Stimulated activated CD4-positive, alpha-beta T cell treated with anti-CD3 and anti-CD28 coated beads, Interleukin-1b, Interleukin-23, amount 100 ng/mL, for 24 hours (primary cell): ENCODE measurements around the gene DNM3.
A peak's percentile ranks its signal among the peaks of the same experiment; 100 is the strongest.

ENCODE experiments used
- DNase-seq, 4 experiments: peaks; one replicate each; pipeline ENCODE4 v3.0.0-alpha.2; 2020; ENCODE audit warnings: low read depth in 4 of 4, low spot score in 1 of 4

Gene DNM3

GRCh38 chr1:172220376-172220775 lies 379.1 kb downstream of the DNM3 start:
- DNase-seq, result no peak

DNA sequence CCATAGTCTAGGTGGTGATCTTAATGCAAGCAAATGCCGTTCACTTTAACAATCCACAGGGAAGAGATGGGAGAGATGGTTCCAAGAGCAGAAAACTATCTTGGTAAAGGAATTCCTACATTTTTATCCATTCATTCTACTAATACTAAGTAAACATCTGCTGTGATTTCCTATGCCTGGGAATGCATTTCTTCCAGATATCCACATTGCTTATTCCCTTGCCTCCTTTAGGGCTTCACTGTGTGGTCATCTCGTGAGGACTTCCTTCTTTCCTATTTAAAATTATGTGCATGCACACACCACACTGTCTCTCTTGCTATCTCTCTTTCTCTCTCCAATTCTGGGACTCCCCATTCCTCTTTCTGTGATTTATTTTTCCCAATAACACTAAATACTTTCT lies 380.1 kb downstream of the DNM3 start:
- no peak for DNase-seq

DNA sequence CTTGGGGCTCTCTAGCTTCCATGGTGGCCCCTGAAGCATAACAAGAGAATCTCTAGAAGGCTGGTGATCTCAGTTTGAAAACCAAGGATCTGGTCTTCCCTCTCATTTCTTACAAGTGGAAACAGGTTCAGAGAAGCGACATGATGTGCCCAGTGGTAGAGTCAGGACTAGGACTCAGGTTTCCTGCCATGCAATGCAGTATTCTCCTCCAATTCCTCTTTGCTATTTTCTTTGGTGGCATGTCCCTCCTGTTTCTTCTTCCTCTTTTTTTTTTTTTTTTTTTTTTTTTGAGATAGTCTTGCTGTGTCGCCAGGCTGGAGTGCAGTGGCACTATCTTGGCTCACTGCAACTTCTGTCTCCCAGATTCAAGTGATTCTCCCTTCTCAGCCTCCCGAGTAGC lies 383.6 kb downstream of the DNM3 start:
- no peak for DNase-seq

GRCh38 chr1:172229942-172230341 lies 388.6 kb downstream of the DNM3 start:
- DNase-seq, result no peak

GRCh38 chr1:172230526-172230925 lies 389.2 kb downstream of the DNM3 start:
- DNase-seq, result no peak

GRCh38 chr1:172236958-172237357 lies 395.7 kb downstream of the DNM3 start:
- DNase-seq, result no peak

GRCh38 chr1:172238158-172238557 lies 396.9 kb downstream of the DNM3 start:
- DNase-seq, result no peak

DNA sequence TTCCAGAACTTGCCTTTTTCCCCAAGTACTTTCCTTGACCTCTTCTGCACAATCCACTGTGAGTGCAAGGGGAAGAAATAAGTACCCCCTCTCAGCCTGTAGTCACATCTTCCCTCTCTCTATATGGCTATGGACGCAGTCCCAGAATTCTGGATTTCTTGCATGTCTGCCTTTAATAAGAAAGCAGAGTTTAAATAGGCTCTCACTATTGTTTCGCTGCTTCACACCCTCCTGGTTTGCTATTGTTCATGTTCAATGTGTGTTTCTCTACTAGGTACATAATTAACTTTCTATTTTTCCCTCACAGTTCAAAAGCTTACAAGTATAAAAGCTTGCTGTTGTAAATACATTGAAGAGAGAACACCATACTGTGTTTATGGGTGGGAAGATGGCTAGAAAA lies 397.7 kb downstream of the DNM3 start:
- DNase-seq, result no peak

- no peak for DNase-seq
These were observed 398.6 kb downstream of the DNM3 start for GRCh38 chr1:172239901-172240300.

DNA sequence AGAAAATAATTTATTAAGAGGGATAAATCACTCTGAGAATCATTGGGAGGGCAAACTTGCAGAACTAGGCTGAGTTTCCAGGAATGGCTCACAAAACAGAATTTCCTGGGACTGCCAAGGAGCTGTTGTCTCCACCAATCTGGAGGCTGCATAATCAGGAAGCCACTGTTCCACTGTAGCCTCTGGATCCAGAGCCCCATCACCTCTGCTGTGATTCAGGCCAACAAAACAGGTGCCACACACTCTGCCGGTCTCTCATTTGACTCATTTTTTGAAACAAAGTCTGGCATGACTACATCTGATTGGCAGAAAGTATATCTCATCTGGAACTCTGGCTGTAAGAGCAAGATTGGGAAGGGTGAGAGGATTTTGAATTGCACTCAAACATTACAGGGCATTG lies 400.2 kb downstream of the DNM3 start:
- no peak for DNase-seq

- DNase-seq, result no peak
These were observed 403.6 kb downstream of the DNM3 start for GRCh38 chr1:172244865-172245264.

DNA sequence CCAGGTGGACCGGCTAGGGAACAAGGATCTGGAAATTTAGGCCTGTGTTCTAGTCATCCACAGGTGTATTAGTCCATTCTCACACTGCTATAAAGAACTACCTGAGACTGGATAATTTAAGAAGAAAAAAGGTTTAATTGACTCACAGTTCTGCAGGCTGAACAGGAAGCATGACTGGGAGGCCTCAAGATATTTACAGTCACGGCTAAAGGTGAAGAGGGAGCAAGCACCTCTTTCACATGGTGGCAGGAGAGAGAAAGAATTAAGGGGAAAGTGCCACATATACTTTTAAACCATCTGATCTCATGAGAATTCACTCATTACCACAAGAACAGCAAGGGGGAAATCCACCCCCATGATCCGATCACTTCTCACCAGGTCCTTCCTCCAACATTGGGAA lies 404.5 kb downstream of the DNM3 start:
- DNase-seq, result no peak

DNA sequence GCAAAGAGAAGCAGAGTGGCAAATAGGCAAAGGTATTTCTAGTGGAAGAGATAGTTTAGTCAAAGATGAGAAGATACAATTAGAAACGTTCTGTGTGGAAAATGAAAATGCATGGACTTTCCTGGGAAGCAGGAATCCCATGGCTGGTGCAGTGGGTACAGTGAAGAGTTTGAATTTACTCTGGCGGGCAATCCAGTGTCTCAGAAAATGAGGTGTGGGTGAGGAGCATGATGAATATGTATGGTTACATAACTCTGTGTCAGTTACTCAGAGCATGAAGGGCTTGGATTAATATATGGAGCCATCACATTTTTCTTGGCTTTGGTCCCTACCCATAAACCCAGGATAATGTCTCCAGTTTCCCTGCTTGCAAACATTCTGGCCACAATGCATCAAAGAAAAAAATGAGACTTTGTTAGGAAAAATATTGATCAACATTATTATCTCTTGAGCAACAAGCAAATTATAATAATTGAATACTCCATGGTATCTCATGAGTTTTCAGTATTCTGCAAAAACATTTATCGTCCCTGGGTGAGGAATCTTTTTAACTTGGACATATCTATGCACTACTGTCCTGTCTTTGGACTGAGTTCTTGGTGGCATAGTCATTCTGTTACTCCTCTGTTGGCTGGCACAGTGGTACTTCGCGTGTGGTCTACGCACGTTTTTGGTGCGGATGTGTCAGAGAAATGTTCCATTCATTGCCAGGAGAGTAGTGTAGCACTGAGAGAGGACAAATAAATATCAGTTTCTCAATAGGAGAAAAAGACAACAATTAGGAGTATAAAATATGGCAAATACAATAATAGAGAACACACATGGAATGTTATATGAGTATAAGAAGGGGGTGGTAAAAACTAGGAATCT lies 405.5 kb downstream of the DNM3 start:
- no peak for DNase-seq

DNA sequence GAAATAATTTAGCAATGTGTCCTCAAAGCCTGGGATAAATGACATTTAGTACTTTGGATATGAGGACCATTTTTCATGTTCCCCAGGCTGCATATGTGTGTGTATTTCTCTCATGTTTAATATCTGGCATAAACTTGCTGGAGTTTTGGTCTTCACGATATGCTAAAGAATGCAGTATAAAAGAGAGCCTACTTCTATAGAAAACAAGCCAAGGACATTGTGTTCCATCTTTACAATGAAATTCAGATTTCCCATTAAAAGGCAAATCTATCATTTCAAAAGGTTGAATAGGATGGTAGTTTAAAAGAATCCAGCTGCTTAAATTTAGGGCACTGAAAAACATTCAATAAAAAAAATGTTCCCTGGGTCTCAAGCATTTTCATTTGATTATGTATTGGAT lies 410.2 kb downstream of the DNM3 start:
- DNase-seq, result no peak

GRCh38 chr1:172252321-172252720 lies 411.0 kb downstream of the DNM3 start:
- DNase-seq, result no peak

DNA sequence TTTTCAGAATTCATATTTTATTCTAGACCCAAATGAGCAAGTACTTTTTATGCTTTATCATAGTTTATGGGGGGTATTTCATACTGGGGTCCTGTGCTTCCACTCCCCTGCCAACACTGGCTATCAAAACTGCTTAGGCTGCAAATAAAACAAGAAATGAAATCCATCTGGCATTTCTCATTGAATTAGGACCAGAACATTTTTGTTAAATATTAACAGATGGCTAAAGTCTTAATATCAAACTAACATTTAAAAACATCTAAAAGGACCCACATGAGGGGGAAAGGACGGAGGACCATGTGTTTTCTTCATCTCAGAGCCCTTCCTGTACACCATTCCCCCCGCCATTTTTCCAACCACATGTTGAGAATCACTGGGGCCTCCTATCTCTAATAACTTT lies 411.7 kb downstream of the DNM3 start:
- DNase-seq, result no peak

GRCh38 chr1:172254521-172255222 lies 413.4 kb downstream of the DNM3 start:
- no peak for DNase-seq

- no peak for DNase-seq
These were observed 413.9 kb downstream of the DNM3 start for GRCh38 chr1:172255223-172255560.

DNA sequence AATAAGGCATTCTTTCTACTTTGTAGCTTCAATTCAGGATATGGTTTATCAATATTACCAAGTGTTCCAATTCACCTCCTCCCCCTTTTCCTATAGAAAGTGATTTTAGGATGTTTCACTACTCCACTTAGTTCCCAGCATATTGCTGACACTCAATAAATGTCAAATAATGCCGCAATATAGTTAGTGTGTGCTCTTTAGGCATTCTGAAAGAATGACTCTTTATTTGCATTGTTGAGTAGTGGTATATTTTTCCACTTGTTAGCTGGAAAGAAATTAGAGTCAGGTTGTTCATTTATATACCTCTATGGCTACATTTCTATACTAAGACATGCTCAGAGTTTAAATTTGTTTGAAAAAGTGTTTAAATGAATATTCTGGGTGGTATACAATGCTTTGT lies 424.6 kb downstream of the DNM3 start:
- no peak for DNase-seq

DNA sequence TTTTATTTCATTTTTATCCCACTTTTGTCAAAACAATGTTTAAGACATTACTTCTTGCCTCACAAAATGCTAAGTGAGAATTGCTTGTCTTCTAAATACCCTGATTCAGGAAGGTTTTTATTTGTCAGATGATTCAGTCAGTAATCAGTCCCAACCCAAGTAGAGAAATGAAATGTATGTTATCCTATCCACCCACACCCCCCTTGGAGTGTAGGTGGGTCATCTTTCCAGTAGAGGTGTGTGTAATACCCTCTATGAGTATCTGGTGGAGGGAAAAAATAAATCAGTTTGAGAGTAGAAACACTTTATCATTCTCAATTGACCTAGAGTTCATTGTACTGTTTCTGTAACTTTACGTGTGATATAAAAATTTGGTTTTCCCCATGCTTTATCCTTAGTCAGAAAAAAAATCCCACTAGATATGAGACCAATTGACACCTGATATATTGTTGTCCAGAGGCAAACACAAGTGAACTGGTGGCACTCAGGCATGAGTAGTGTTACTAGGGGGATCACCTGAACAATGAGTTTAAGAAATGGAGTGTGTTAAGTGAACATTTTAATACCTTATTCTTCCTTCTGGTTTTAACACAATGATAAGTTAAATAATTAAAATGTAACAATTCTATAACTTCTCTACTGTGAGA lies 425.4 kb downstream of the DNM3 start:
- DNase-seq, result peak in 3 of 4 experiments; percentile 10 to 46 (median 13)

GRCh38 chr1:172268237-172268636 lies 426.9 kb downstream of the DNM3 start:
- no peak for DNase-seq

DNA sequence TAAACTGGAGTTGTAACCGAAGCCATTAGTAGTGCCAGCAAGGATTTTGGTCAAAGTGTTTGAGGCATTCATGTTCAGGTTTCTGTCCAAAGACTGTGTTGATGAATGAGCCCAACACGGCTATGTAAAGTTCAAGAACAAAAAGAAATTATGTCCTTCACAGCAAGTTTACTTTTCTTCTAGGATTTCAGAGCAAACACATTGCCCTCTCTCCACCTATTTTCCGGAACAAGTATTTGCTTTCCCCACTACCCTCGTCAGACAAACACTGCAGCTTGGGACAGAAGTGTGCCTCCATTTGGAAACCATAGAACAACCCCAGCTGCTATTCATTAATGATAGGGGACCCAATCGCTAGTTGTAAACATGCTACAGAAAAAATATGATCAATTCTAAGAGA lies 427.8 kb downstream of the DNM3 start:
- DNase-seq, result no peak
